Left ventricle myocardium inferior (tissue), 1 donor: ENCODE data around the gene IL1RAPL1. TPM values are rescaled to one million over a fixed set of nuclear protein-coding genes. Genes with fewer than 3 reads are reported as not detected.

Experiments
- DNase-seq: peaks from one replicate; pipeline ENCODE4 v3.0.0-alpha.2; 2020
- H3K27ac ChIP-seq: fragments of 200-600 bp; replicated peaks from 2 replicates; pipeline ENCODE4 v1.8.0; 2021
- H3K27me3 ChIP-seq: fragments of 200-600 bp; 2 replicates; pipeline ENCODE4 v1.8.0; 2021; ENCODE audit warnings: low read depth
- H3K36me3 ChIP-seq: fragments of 200-600 bp; 2 replicates; pipeline ENCODE4 v1.8.0; 2021
- H3K4me1 ChIP-seq: fragments of 200-600 bp; 2 replicates; pipeline ENCODE4 v1.8.0; 2021
- H3K4me3 ChIP-seq: fragments of 200-600 bp; 2 replicates; pipeline ENCODE4 v1.8.0; 2021; ENCODE audit warnings: mild to moderate bottlenecking, moderate library complexity
- H3K9me3 ChIP-seq: fragments of 200-600 bp; replicated peaks from 2 replicates; pipeline ENCODE4 v1.8.0; 2021
- CTCF ChIP-seq: fragments of 200-600 bp; IDR thresholded peaks from 2 replicates; pipeline ENCODE4 v1.8.0; 2021; ENCODE audit warnings: antibody characterized with exemption, mild to moderate bottlenecking, borderline replicate concordance
- intact Hi-C: fragments of 100-400 bp; cut with micrococcal nuclease; formaldehyde crosslinking; loops from one replicate; pipeline ENCODE4 v1.11.0; 2022
- microRNA-seq: library from miRNA; unstranded; fragments of <30 nt; microRNA quantifications from one replicate; pipeline ENCODE4 v1.2.0, GENCODE V29; 2020
- total RNA-seq: library from RNA; stranded (reverse); fragmentation: NEBNext Ultra II Directional; extraction: Animal tissue kit (Norgen Biotek cat#: 25700); gene quantifications from one replicate; pipeline ENCODE4 v1.2.1, GENCODE V29; 2021
- donor health status: DM: no; HTN: yes; CAD: no; lungs with severe emphysema.

Gene IL1RAPL1
- total RNA-seq, 1 donor from 2014 or later: 1.9 TPM

DNA sequence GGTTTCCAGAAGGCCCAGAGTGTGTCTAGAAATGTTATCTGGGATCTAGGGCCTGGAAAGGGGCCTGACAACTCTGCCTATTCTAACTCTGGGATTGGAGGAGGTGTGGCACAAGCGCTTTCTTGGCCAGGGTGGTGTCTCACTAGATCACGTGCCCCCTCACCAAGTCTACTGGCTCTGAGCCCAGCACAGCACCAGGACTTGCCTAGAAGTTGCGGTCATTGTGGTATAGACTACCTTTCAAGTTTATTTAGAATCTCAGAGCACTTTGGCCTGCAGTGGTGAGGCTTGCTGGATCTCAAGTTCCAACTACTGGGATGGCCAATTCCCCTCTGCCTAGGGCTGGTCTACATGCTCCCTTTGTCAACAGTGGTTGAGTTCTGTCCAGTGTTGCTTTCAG is 1404.8 kb downstream of the IL1RAPL1 start:
- intact Hi-C loops: no loop called here
- no peak overlapping the region for H3K4me3 ChIP-seq
- no peak for TF ChIP-seq CTCF
- no peak for DNase-seq
- H3K4me1 ChIP-seq: no peaks in the 10 kb centered on the region
- H3K27ac ChIP-seq: no peak overlapping the region
- H3K9me3 ChIP-seq: no peaks in the 10 kb centered on the region
- no peaks in the 10 kb centered on the region for H3K27me3 ChIP-seq
- H3K36me3 ChIP-seq: no peaks in the 10 kb centered on the region

GRCh38 chrX:30005813-30006212 is 1418.6 kb downstream of the IL1RAPL1 start:
- Histone ChIP-seq H3K27ac (no peak overlapping the region), H3K4me3 (no peak overlapping the region), H3K4me1 (no peaks in the 10 kb centered on the region), H3K9me3 (no peaks in the 10 kb centered on the region), H3K27me3 (no peaks in the 10 kb centered on the region), H3K36me3 (no peaks in the 10 kb centered on the region)
- DNase-seq: no peak
- intact Hi-C loops: no loop called here
- no peak for TF ChIP-seq CTCF

Small RNAs within 50 kb of the gene (microRNA-seq; reads per million reads assigned to microRNA genes)
- gene MIR4666B: not detected
